ENCODE results near the gene NEURL1.
"Not testable (repeated sequence)": the region's sequence is repeated elsewhere in the genome, so short reads cannot be mapped to it uniquely, and the experiment has no call there.

Gene NEURL1

GRCh38 chr10:103512166-103512565, 18.7 kb downstream of the NEURL1 start:
- TF ChIP-seq CTCF (IDR thresholded peaks at IDR 0.05; ENCODE audit: extremely low read depth, insufficient read depth, missing control alignments), result no peak
- no peak for DNase-seq (ENCODE audit: low spot score)

GRCh38 chr10:103512591-103513379, 19.3 kb downstream of the NEURL1 start:
- TF ChIP-seq CTCF (IDR thresholded peaks at IDR 0.05; ENCODE audit: extremely low read depth, insufficient read depth, missing control alignments), result no peak
- DNase-seq (ENCODE audit: low spot score), result no peak
- in situ Hi-C loops (cut with MboI; ENCODE audit: low pct_unique_long_range_greater_than_20kb, low sequenced_read_pairs, unreplicated experiment), result no loop called here

More at GRCh38 chr10:103512166-103512565, 18.7 kb downstream of the NEURL1 start:
- in situ Hi-C loops (cut with MboI; ENCODE audit: low pct_unique_long_range_greater_than_20kb, low sequenced_read_pairs, unreplicated experiment), result no loop called here

- TF ChIP-seq CTCF (IDR thresholded peaks at IDR 0.05; ENCODE audit: extremely low read depth, insufficient read depth, missing control alignments), result no peak
- DNase-seq (ENCODE audit: low spot score), result no peak
- in situ Hi-C loops (cut with MboI; ENCODE audit: low pct_unique_long_range_greater_than_20kb, low sequenced_read_pairs, unreplicated experiment), result no loop called here
Observed at GRCh38 chr10:103513380-103514060, 20.0 kb downstream of the NEURL1 start.

- no peak for TF ChIP-seq CTCF (IDR thresholded peaks at IDR 0.05; ENCODE audit: extremely low read depth, insufficient read depth, missing control alignments)
- DNase-seq (ENCODE audit: low spot score), result no peak
- in situ Hi-C loops (cut with MboI; ENCODE audit: low pct_unique_long_range_greater_than_20kb, low sequenced_read_pairs, unreplicated experiment), result no loop called here
Observed at GRCh38 chr10:103514244-103514643, 20.7 kb downstream of the NEURL1 start.

- TF ChIP-seq CTCF (IDR thresholded peaks at IDR 0.05; ENCODE audit: extremely low read depth, insufficient read depth, missing control alignments), result no peak
- DNase-seq (ENCODE audit: low spot score), result no peak
- in situ Hi-C loops (cut with MboI; ENCODE audit: low pct_unique_long_range_greater_than_20kb, low sequenced_read_pairs, unreplicated experiment), result no loop called here
Observed at GRCh38 chr10:103517234-103518085, 24.0 kb downstream of the NEURL1 start.

GRCh38 chr10:103519798-103520197, 26.3 kb downstream of the NEURL1 start:
- in situ Hi-C loops (cut with MboI; ENCODE audit: low pct_unique_long_range_greater_than_20kb, low sequenced_read_pairs, unreplicated experiment), result no loop called here
- no peak for DNase-seq (ENCODE audit: low spot score)
- TF ChIP-seq CTCF (IDR thresholded peaks at IDR 0.05; ENCODE audit: extremely low read depth, insufficient read depth, missing control alignments), result no peak

- in situ Hi-C loops (cut with MboI; ENCODE audit: low pct_unique_long_range_greater_than_20kb, low sequenced_read_pairs, unreplicated experiment); DNase-seq (ENCODE audit: low spot score): not testable (repeated sequence)
Observed at GRCh38 chr10:103522006-103522405, 28.5 kb downstream of the NEURL1 start.

All from GM13977 (cell line).